Colonic mucosa (tissue), 4 donors: ENCODE data around the gene PLXDC1. TPM values are rescaled to one million over a fixed set of nuclear protein-coding genes. Genes with fewer than 3 reads are reported as not detected.
"Not testable (repeated sequence)": the region's sequence is repeated elsewhere in the genome, so short reads cannot be mapped to it uniquely, and the experiment has no call there.

ENCODE experiments used
- DNase-seq: peaks from one replicate; pipeline ENCODE4 v3.0.0-alpha.2; 2020
- H3K27ac ChIP-seq: fragments of 200-600 bp; one replicate; pipeline ENCODE4 v1.8.0; 2021
- H3K27me3 ChIP-seq: fragments of 200-600 bp; one replicate; pipeline ENCODE4 v1.8.0; 2021
- H3K36me3 ChIP-seq: fragments of 200-600 bp; one replicate; pipeline ENCODE4 v1.8.0; 2021
- H3K4me1 ChIP-seq: fragments of 200-600 bp; one replicate; pipeline ENCODE4 v1.8.0; 2021; ENCODE audit warnings: mild to moderate bottlenecking
- H3K4me3 ChIP-seq: fragments of 200-600 bp; one replicate; pipeline ENCODE4 v1.8.0; 2021
- H3K9ac ChIP-seq, 2 donors: one replicate each; pipeline ENCODE4 v1.7.0; 2013; ENCODE audit warnings: control low read depth in 2 of 2, low read depth in 2 of 2, low read length in 2 of 2
- H3K9me3 ChIP-seq: fragments of 200-600 bp; one replicate; pipeline ENCODE4 v1.8.0; 2021
- intact Hi-C: fragments of 100-400 bp; cut with DNase I; formaldehyde crosslinking; loops from one replicate; pipeline ENCODE4 v1.14.1; 2022
- total RNA-seq, 2 donors: library from RNA; stranded (reverse); fragmentation: NEBNext Ultra II Directional in 1 of 2; extraction: Animal tissue kit (Norgen Biotek cat#: 25700) in 1 of 2; gene quantifications; one replicate each; pipeline ENCODE4 v1.2.1, GENCODE V29; 2021
- TF ChIP-seq, protein P1 (sequence below): fragments of 200-600 bp; IDR thresholded peaks from one replicate; pipeline ENCODE4 v1.8.0; 2022; ENCODE audit warnings: antibody characterized with exemption, mild to moderate bottlenecking
- donor health status: healthy.
- donor health status: DM: no; HTN: no; CAD: no.
- donor health status: DM: no; HTN: no; CAD: no.

Gene PLXDC1
- total RNA-seq, 2 donors from 2014 or later: 0.54 to 4.4 TPM

DNA sequence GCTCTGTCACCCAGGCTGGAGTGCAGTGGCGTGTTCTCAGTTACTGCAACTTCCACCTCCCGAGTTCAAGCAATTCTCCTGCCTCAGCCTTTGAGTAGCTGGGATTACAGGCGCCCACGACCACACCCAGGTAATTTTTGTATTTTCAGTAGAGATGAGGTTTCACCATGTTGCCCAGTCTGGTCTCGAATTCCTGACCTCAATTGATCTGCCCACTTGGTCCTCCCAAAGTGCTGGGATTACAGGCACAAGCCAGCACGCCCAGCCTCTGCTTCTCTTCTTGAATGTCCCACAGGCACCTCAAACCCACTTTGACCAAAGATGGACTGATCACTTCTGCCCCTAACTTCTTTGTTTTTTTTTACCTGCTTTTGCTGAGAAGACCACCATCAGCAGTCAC, 19.1 kb upstream of the PLXDC1 start:
- Histone ChIP-seq H3K27ac (no peak overlapping the region), H3K4me1 (no peaks in the 10 kb centered on the region), H3K27me3 (no peaks in the 10 kb centered on the region), H3K4me3 (no peak overlapping the region), H3K9ac (no peak overlapping the region), H3K36me3 (no peaks in the 10 kb centered on the region), H3K9me3 (no peaks in the 10 kb centered on the region)
- TF ChIP-seq, protein P1, sequence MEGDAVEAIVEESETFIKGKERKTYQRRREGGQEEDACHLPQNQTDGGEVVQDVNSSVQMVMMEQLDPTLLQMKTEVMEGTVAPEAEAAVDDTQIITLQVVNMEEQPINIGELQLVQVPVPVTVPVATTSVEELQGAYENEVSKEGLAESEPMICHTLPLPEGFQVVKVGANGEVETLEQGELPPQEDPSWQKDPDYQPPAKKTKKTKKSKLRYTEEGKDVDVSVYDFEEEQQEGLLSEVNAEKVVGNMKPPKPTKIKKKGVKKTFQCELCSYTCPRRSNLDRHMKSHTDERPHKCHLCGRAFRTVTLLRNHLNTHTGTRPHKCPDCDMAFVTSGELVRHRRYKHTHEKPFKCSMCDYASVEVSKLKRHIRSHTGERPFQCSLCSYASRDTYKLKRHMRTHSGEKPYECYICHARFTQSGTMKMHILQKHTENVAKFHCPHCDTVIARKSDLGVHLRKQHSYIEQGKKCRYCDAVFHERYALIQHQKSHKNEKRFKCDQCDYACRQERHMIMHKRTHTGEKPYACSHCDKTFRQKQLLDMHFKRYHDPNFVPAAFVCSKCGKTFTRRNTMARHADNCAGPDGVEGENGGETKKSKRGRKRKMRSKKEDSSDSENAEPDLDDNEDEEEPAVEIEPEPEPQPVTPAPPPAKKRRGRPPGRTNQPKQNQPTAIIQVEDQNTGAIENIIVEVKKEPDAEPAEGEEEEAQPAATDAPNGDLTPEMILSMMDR: no peak
- no peak for DNase-seq
- intact Hi-C loops: no loop called here

DNA sequence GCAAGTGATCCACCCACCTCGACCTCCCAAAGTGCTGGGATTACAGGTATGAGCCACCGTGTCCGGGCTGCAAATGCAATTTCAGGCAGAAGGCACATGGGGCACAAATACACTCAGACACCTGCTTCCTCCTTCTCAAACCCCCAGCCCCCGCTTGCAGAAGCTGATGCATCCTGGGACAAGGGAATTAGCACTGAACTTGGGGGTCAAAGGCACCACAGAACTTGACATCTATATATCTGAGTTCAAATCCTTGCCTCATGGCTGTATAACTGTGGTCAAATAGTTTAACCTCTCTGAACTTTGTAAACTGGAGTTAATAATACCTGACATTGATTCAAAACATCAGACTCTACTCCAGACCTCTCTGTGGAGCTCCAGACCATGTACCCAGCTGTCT, 18.7 kb upstream of the PLXDC1 start:
- TF ChIP-seq, protein P1: no peak
- intact Hi-C loops: no loop called here
- Histone ChIP-seq H3K36me3 (no peaks in the 10 kb centered on the region), H3K27me3 (no peaks in the 10 kb centered on the region), H3K27ac (no peak overlapping the region), H3K9me3 (no peaks in the 10 kb centered on the region), H3K4me3 (no peak overlapping the region), H3K4me1 (no peaks in the 10 kb centered on the region), H3K9ac (no peak overlapping the region)
- DNase-seq: no peak

DNA sequence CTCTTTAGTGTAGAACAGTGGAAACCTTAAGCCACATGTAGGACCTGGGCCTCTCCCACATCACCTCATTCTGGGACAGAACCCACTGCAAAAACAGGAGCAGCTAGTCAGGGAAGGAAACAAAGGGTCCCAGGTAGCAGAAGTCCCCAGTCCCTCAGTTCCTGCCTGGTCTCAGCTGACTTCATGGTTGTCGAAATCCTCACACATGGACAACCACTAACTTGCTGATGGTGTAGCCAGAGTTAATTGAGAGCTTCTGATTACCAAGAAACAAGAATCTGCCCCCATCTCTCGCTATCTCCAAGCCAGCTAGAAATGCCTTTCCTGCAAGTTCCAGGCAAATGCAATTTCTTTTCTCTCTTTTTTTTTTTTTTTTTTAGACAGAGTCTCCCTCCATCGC, 18.1 kb upstream of the PLXDC1 start:
- DNase-seq: no peak
- Histone ChIP-seq H3K9ac (no peak overlapping the region), H3K9me3 (no peaks in the 10 kb centered on the region), H3K4me1 (no peaks in the 10 kb centered on the region), H3K27me3 (no peaks in the 10 kb centered on the region), H3K27ac (no peak overlapping the region), H3K36me3 (no peaks in the 10 kb centered on the region), H3K4me3 (no peak overlapping the region)
- intact Hi-C loops: loop anchor here (10.0 kb wide), 1 partner anchor 65 kb away; no protein-coding TSS in a partner anchor
- TF ChIP-seq, protein P1: no peak

DNA sequence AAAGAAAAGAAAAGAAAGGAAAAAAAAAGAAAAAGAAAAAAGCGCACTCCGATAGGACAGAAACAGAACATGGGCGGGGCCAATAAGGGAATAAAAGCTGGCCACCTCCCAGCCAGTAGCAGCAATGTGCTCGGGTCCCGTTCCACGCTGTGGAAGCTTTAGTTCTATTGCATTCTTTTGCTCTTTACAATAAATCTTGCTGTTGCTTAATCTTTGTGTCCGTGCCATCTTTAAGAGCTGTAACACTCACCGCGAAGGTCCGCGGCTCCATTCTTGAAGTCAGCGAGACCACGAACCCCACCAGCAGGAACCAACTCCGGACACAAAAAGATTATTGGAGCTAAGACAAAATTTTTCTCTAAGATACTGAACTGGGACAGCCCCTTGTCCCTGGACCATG, 17.7 kb upstream of the PLXDC1 start:
- no peak overlapping the region for H3K27ac ChIP-seq
- DNase-seq: no peak
- H3K27me3 ChIP-seq: no peaks in the 10 kb centered on the region
- TF ChIP-seq, protein P1: no peak
- H3K4me3 ChIP-seq: no peak overlapping the region
- H3K9ac ChIP-seq: no peak overlapping the region
- no peaks in the 10 kb centered on the region for H3K9me3 ChIP-seq
- intact Hi-C loops: loop anchor here (10.0 kb wide), 1 partner anchor 66 kb away; no protein-coding TSS in a partner anchor
- H3K36me3 ChIP-seq: no peaks in the 10 kb centered on the region
- H3K4me1 ChIP-seq: peaks cover 2% of the 10 kb centered on the region

DNA sequence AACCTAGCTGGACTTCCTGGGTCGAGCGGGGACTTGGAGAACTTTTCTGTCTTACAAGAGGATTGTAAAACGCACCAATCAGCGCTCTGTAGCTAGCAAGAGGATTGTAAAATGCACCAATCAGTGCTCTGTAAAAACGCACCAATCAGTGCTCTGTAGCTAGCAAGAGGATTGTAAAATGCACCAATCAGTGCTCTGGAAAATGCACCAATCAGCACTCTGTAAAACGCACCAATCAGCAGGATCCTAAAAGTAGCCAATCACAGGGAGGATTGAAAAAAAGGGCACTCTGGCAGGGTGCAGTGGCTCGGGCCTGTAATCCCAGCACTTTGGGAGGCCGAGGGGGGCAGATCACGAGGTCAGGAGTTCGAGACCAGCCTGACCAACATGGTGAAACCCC, 17.1 kb upstream of the PLXDC1 start:
- H3K9ac ChIP-seq, H3K27ac ChIP-seq, H3K9me3 ChIP-seq, H3K36me3 ChIP-seq, H3K4me1 ChIP-seq, H3K27me3 ChIP-seq, DNase-seq, H3K4me3 ChIP-seq: not testable (repeated sequence)
- intact Hi-C loops: loop anchor here (10.0 kb wide), 1 partner anchor 66 kb away; no protein-coding TSS in a partner anchor

DNA sequence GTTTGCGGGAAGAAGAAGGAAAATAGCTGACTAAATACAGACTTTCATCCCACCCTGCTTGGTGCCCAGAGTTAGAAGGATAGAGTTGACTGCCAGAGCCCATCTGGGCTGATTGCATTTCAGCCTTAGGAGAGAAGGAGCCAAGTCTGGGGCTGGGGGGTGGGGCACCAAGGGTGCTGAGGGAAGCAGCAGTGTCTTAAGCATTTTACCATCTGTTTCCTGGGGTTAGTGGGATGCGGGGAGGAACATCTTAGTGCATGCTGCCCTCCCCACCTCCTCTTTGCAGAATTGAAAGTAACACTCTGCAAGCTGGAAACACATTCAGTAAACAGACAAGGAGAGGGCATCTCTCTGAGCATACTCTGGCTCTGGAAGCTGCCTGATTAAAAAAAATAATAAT, 16.0 kb upstream of the PLXDC1 start:
- H3K4me1 ChIP-seq: peaks cover 4% of the 10 kb centered on the region
- no peaks in the 10 kb centered on the region for H3K27me3 ChIP-seq
- no peaks in the 10 kb centered on the region for H3K36me3 ChIP-seq
- TF ChIP-seq, protein P1: no peak
- intact Hi-C loops: loop anchor here (10.0 kb wide), 1 partner anchor 67 kb away; no protein-coding TSS in a partner anchor
- no peaks in the 10 kb centered on the region for H3K9me3 ChIP-seq
- no peak overlapping the region for H3K9ac ChIP-seq
- H3K27ac ChIP-seq: no peak overlapping the region
- H3K4me3 ChIP-seq: no peak overlapping the region
- DNase-seq: no peak
